Esophagus squamous epithelium (tissue), 5 donors: ENCODE measurements around the gene SHISAL1. TPM values are rescaled to one million over a fixed set of nuclear protein-coding genes. Genes with fewer than 3 reads are reported as not detected.

Experiments
- DNase-seq: peaks from one replicate; lab custom pipeline; 2025; lab: John Stamatoyannopoulos, UW
- H3K27ac ChIP-seq, 4 donors: fragments of 200-600 bp; sonication (generic); one replicate each; pipeline ENCODE4 v1.5.1; 2016 to 2019; ENCODE audit warnings: mild to moderate bottlenecking in 1 of 4
- H3K27me3 ChIP-seq, 4 donors: fragments of 200-600 bp; sonication (generic); 1 replicate in 3 of 4; 2 replicates in 1 of 4; pipeline versions ENCODE4 v1.5.1 to v1.6.0; 2017 to 2021; ENCODE audit warnings: antibody characterized with exemption in 1 of 4
- H3K36me3 ChIP-seq, 3 donors: fragments of 200-600 bp; sonication (generic); one replicate each; pipeline ENCODE4 v1.5.1; 2016 to 2019
- H3K4me1 ChIP-seq, 3 donors: fragments of 200-600 bp; sonication (generic); one replicate each; pipeline ENCODE4 v1.5.1; 2017 to 2019
- H3K4me3 ChIP-seq, 4 donors: fragments of 200-600 bp; sonication (generic); 1 replicate in 3 of 4; 2 replicates in 1 of 4; pipeline ENCODE4 v1.5.1; 2016 to 2019; ENCODE audit warnings: mild to moderate bottlenecking in 2 of 4, moderate library complexity in 1 of 4
- H3K9me3 ChIP-seq, 3 donors: fragments of 200-600 bp; sonication (generic); one replicate each; pipeline ENCODE4 v1.5.1; 2016 to 2019
- CTCF ChIP-seq, 6 experiments: fragments of 450-650 bp in 4 of 6; fragments of 200-600 bp in 2 of 6; sonication (generic) in 2 of 6; IDR thresholded peaks; one replicate each; pipeline ENCODE4 v1.5.1; 2016 to 2019; ENCODE audit warnings: antibody characterized with exemption in 6 of 6, mild to moderate bottlenecking in 4 of 6, moderate library complexity in 4 of 6
- POLR2A ChIP-seq, 4 donors: fragments of 450-650 bp; IDR thresholded peaks; one replicate each; pipeline ENCODE4 v1.6.1; 2017; ENCODE audit warnings: antibody characterized with exemption in 4 of 4, mild to moderate bottlenecking in 4 of 4, moderate library complexity in 3 of 4
- WGBS, 2 donors: methylation state at CpG; one replicate each; pipeline ENCODE4 v1.1.5; 2018; 5-methylcytosine and 5-hydroxymethylcytosine counted together
- intact Hi-C: fragments of 100-400 bp; cut with DNase I; formaldehyde crosslinking; loops from one replicate; pipeline ENCODE4 v1.15.0; 2022
- total RNA-seq, 4 donors: library from RNA; depleted of rRNA; stranded (reverse); fragments of >200 nt; gene quantifications; one replicate each; pipeline ENCODE4 v1.1.0, GENCODE V29; 2016
- donor health status: DM: yes; HTN: yes; CAD: no.

Gene SHISAL1
- total RNA-seq, 4 donors from 2014 or later: 0.08 to 1.3 (median 0.31) TPM

GRCh38 chr22:44271732-44272400 is 40.9 kb downstream of the SHISAL1 start:
- intact Hi-C loops: no loop called here
- H3K4me3 ChIP-seq: no peak overlapping the region
- no peak for TF ChIP-seq CTCF (IDR thresholded peaks at IDR 0.05)
- TF ChIP-seq POLR2A (IDR thresholded peaks at IDR 0.05): no peak
- no peaks in the 10 kb centered on the region for H3K36me3 ChIP-seq
- H3K27ac ChIP-seq: no peak overlapping the region
- DNase-seq: no peak
- H3K9me3 ChIP-seq: no peaks in the 10 kb centered on the region
- no peaks in the 10 kb centered on the region for H3K4me1 ChIP-seq
- 86 to 90% methylated on average over 9 of the region's 11 CpGs for WGBS, 2 donors
- H3K27me3 ChIP-seq: peaks cover 0 to 40% (median 0%) of the 10 kb centered on the region in 4 donors

- intact Hi-C loops: no loop called here
- no peak for DNase-seq
- no peaks in the 10 kb centered on the region for H3K36me3 ChIP-seq
These were observed 41.7 kb downstream of the SHISAL1 start for GRCh38 chr22:44271010-44271500.

GRCh38 chr22:44270556-44270880 is 42.2 kb downstream of the SHISAL1 start:
- H3K36me3 ChIP-seq: no peaks in the 10 kb centered on the region
- H3K27me3 ChIP-seq: peaks cover 0 to 34% (median 0%) of the 10 kb centered on the region in 4 donors
- H3K4me3 ChIP-seq: no peak overlapping the region
- H3K9me3 ChIP-seq: peaks cover 0 to 3% (median 0%) of the 10 kb centered on the region in 3 donors
- H3K4me1 ChIP-seq: no peaks in the 10 kb centered on the region
- DNase-seq: no peak
- H3K27ac ChIP-seq: no peak overlapping the region
- 72 to 86% methylated on average over 4 to 5 of the region's 9 CpGs for WGBS, 2 donors
- TF ChIP-seq POLR2A (IDR thresholded peaks at IDR 0.05): no peak
- TF ChIP-seq CTCF (IDR thresholded peaks at IDR 0.05): no peak
- intact Hi-C loops: no loop called here

More at GRCh38 chr22:44271010-44271500, 41.7 kb downstream of the SHISAL1 start:
- peaks cover 0 to 36% (median 0%) of the 10 kb centered on the region in 4 donors for H3K27me3 ChIP-seq
- no peaks in the 10 kb centered on the region for H3K9me3 ChIP-seq
- no peaks in the 10 kb centered on the region for H3K4me1 ChIP-seq
- TF ChIP-seq CTCF (IDR thresholded peaks at IDR 0.05) (no peak), POLR2A (IDR thresholded peaks at IDR 0.05) (no peak)
- no peak overlapping the region for H3K27ac ChIP-seq
- no peak overlapping the region for H3K4me3 ChIP-seq

GRCh38 chr22:44269757-44270555 is 42.8 kb downstream of the SHISAL1 start:
- no peak overlapping the region for H3K27ac ChIP-seq
- 86 to 88% methylated on average over 11 to 17 of the region's 17 CpGs for WGBS, 2 donors
- intact Hi-C loops: no loop called here
- peaks cover 0 to 38% (median 0%) of the 10 kb centered on the region in 4 donors for H3K27me3 ChIP-seq
- no peak for DNase-seq
- TF ChIP-seq POLR2A (IDR thresholded peaks at IDR 0.05) (no peak), CTCF (IDR thresholded peaks at IDR 0.05) (no peak)
- H3K4me1 ChIP-seq: no peaks in the 10 kb centered on the region
- no peaks in the 10 kb centered on the region for H3K36me3 ChIP-seq
- H3K4me3 ChIP-seq: no peak overlapping the region
- H3K9me3 ChIP-seq: peaks cover 0 to 6% (median 0%) of the 10 kb centered on the region in 3 donors

GRCh38 chr22:44269117-44269498 is 43.6 kb downstream of the SHISAL1 start:
- TF ChIP-seq CTCF (IDR thresholded peaks at IDR 0.05) (no peak), POLR2A (IDR thresholded peaks at IDR 0.05) (no peak)
- no peaks in the 10 kb centered on the region for H3K4me1 ChIP-seq
- DNase-seq: no peak
- peaks cover 0 to 41% (median 0%) of the 10 kb centered on the region in 4 donors for H3K27me3 ChIP-seq
- H3K4me3 ChIP-seq: no peak overlapping the region
- H3K9me3 ChIP-seq: peaks cover 0 to 6% (median 0%) of the 10 kb centered on the region in 3 donors
- H3K27ac ChIP-seq: no peak overlapping the region
- no peaks in the 10 kb centered on the region for H3K36me3 ChIP-seq
- WGBS, 2 donors: 81 to 100% methylated on average over 5 of the region's 5 CpGs
- intact Hi-C loops: no loop called here
